Endodermal cell (in vitro differentiated cells): ENCODE data around the gene PTPN5. TPM values are rescaled to one million over a fixed set of nuclear protein-coding genes. Genes with fewer than 3 reads are reported as not detected.
A peak's percentile ranks its signal among the peaks of the same experiment; 100 is the strongest.

ENCODE experiments used
- DNase-seq: peaks from one replicate; pipeline ENCODE4 v3.0.0-alpha.2; 2017
- H3K27ac ChIP-seq: 2 replicates; pipeline ENCODE4 v1.5.1; 2013; ENCODE audit warnings: mild to moderate bottlenecking, low read depth, low read length, moderate library complexity
- H3K27me3 ChIP-seq: 2 replicates; pipeline ENCODE4 v1.6.1; 2013; ENCODE audit warnings: mild to moderate bottlenecking, low read length, moderate library complexity; ENCODE audit not compliant: insufficient read depth, control insufficient read depth, poor library complexity, severe bottlenecking
- H3K36me3 ChIP-seq: 2 replicates; pipeline ENCODE4 v1.7.0; 2013; ENCODE audit warnings: mild to moderate bottlenecking, low read length, moderate library complexity; ENCODE audit not compliant: control insufficient read depth, insufficient read depth
- H3K4me1 ChIP-seq: one replicate; pipeline ENCODE4 v1.7.0; 2013; ENCODE audit warnings: low read length; ENCODE audit not compliant: control insufficient read depth, insufficient read depth
- H3K4me3 ChIP-seq: 2 replicates; pipeline ENCODE4 v1.5.1; 2013; ENCODE audit warnings: mild to moderate bottlenecking, low read length, moderate library complexity
- H3K9ac ChIP-seq: 2 replicates; pipeline ENCODE4 v1.6.1; 2013; ENCODE audit warnings: mild to moderate bottlenecking, low read length, moderate library complexity; ENCODE audit not compliant: poor library complexity, severe bottlenecking; ENCODE audit errors: extremely low read depth
- H3K9me3 ChIP-seq: 2 replicates; pipeline ENCODE4 v1.6.1; 2013; ENCODE audit warnings: mild to moderate bottlenecking, low read length, moderate library complexity; ENCODE audit not compliant: control insufficient read depth
- H3K27ac Mint-ChIP-seq: 2 replicates; pipeline ENCODE4 v1.8.0; 2020; ENCODE audit warnings: mixed read lengths
- H3K27me3 Mint-ChIP-seq: 2 replicates; pipeline ENCODE4 v1.8.0; 2021; ENCODE audit warnings: mild to moderate bottlenecking, mixed read lengths; ENCODE audit not compliant: insufficient read depth
- H3K36me3 Mint-ChIP-seq: 2 replicates; pipeline ENCODE4 v1.8.0; 2020; ENCODE audit warnings: low read depth, mixed read lengths
- H3K4me1 Mint-ChIP-seq: 2 replicates; pipeline ENCODE4 v1.8.0; 2020; ENCODE audit warnings: mixed read lengths
- H3K4me3 Mint-ChIP-seq: 2 replicates; pipeline ENCODE4 v1.8.0; 2020; ENCODE audit warnings: mild to moderate bottlenecking, moderate library complexity, mixed read lengths
- H3K9me3 Mint-ChIP-seq: 2 replicates; pipeline ENCODE4 v1.8.0; 2020; ENCODE audit warnings: mild to moderate bottlenecking, mixed read lengths
- WGBS, 2 experiments: methylation state at CpG; one replicate each; pipeline versions ENCODE4 v1.1.5 to v1.1.7; 2013; ENCODE audit warnings: missing lambda C conversion rate in 2 of 2, mixed read lengths in 1 of 2; ENCODE audit not compliant: insufficient coverage in 1 of 2, insufficient read length in 1 of 2; 5-methylcytosine and 5-hydroxymethylcytosine counted together
- total RNA-seq, 2 donors: library from RNA; stranded (reverse); fragmentation: NEBNext Ultra II Directional in 1 of 2; extraction: Animal tissue kit (Norgen Biotek cat#: 25700) in 1 of 2; gene quantifications; 2 replicates in 1 of 2; 3 replicates in 1 of 2; pipeline ENCODE4 v1.2.1, GENCODE V29; 2021
- TF ChIP-seq, protein P1 (sequence below): fragments of 200-600 bp; sonication (generic); conservative IDR thresholded peaks from 2 replicates; pipeline ENCODE4 v1.5.0; 2021; ENCODE audit warnings: antibody characterized with exemption, mild to moderate bottlenecking

The PTPN5 gene
- total RNA-seq, 2 donors from 2014 or later = 27.6 to 51.0 TPM

GRCh38 chr11:18752502-18752901 is 39.1 kb downstream of the PTPN5 start:
- Histone ChIP-seq H3K4me1 (no peaks in the 10 kb centered on the region), H3K27me3 (no peaks in the 10 kb centered on the region), H3K9me3 (no peaks in the 10 kb centered on the region), H3K4me3 (no peak overlapping the region), H3K36me3 (no peaks in the 10 kb centered on the region), H3K27ac (no peak overlapping the region), H3K9ac (no peak overlapping the region)
- DNase-seq = no peak
- 64 to 71% methylated on average over 3 of the region's 3 CpGs for WGBS, 2 experiments
- Mint-ChIP-seq H3K27me3 (no peaks in the 10 kb centered on the region), H3K27ac (no peak overlapping the region), H3K9me3 (no peaks in the 10 kb centered on the region), H3K4me1 (peaks cover 1% of the 10 kb centered on the region), H3K4me3 (no peak overlapping the region), H3K36me3 (no peaks in the 10 kb centered on the region)
- TF ChIP-seq, protein P1, sequence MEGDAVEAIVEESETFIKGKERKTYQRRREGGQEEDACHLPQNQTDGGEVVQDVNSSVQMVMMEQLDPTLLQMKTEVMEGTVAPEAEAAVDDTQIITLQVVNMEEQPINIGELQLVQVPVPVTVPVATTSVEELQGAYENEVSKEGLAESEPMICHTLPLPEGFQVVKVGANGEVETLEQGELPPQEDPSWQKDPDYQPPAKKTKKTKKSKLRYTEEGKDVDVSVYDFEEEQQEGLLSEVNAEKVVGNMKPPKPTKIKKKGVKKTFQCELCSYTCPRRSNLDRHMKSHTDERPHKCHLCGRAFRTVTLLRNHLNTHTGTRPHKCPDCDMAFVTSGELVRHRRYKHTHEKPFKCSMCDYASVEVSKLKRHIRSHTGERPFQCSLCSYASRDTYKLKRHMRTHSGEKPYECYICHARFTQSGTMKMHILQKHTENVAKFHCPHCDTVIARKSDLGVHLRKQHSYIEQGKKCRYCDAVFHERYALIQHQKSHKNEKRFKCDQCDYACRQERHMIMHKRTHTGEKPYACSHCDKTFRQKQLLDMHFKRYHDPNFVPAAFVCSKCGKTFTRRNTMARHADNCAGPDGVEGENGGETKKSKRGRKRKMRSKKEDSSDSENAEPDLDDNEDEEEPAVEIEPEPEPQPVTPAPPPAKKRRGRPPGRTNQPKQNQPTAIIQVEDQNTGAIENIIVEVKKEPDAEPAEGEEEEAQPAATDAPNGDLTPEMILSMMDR = no peak

- Mint-ChIP-seq H3K4me1 (peaks cover 1% of the 10 kb centered on the region), H3K27me3 (no peaks in the 10 kb centered on the region), H3K36me3 (no peaks in the 10 kb centered on the region), H3K27ac (no peak overlapping the region), H3K9me3 (no peaks in the 10 kb centered on the region), H3K4me3 (no peak overlapping the region)
- H3K4me3 ChIP-seq = no peak overlapping the region
- no peak for DNase-seq
- no peak overlapping the region for H3K9ac ChIP-seq
- no peaks in the 10 kb centered on the region for H3K4me1 ChIP-seq
- WGBS, 2 experiments = 93 to 95% methylated on average over 2 to 3 of the region's 3 CpGs
- no peaks in the 10 kb centered on the region for H3K9me3 ChIP-seq
- no peaks in the 10 kb centered on the region for H3K36me3 ChIP-seq
- no peaks in the 10 kb centered on the region for H3K27me3 ChIP-seq
- TF ChIP-seq, protein P1 = no peak
- no peak overlapping the region for H3K27ac ChIP-seq
Observed at GRCh38 chr11:18750944-18751343, 40.7 kb downstream of the PTPN5 start.

DNA sequence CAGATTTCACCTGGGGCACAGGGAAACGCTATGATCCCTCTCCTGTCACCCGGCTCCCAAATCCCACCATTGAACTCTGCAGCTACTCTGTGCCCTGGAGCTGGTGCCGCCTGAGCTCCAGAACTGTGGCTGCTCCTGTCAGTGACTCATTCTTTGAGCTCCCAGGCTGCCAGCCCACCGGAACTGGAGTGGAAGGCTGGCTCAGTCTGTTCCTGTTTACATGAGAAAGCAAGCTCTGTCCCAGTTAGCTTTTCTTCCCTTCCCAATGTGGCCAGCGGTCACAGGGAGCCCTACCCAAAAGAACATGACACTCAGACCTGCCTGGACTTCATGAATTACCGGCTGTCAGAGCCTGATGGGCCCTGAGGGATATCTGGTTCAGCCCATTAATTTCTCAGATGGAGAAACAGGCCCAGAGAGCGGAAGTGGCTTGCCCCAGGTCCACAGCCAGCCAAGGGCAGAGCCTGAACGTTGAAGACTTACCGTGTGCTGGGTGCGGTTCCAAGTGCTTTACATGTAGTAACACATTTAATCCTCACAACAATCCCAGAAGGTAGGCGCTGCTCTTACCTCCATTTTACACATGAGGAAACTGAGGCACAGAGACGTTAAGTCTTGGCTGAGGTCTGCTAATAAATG is 41.8 kb downstream of the PTPN5 start:
- Mint-ChIP-seq H3K27ac (no peak overlapping the region), H3K4me3 (no peak overlapping the region), H3K36me3 (no peaks in the 10 kb centered on the region), H3K9me3 (no peaks in the 10 kb centered on the region), H3K4me1 (peaks cover 1% of the 10 kb centered on the region), H3K27me3 (no peaks in the 10 kb centered on the region)
- 66 to 74% methylated on average over 10 to 12 of the region's 12 CpGs for WGBS, 2 experiments
- no peak overlapping the region for H3K9ac ChIP-seq
- H3K4me1 ChIP-seq = no peaks in the 10 kb centered on the region
- DNase-seq = peak; percentile 85
- H3K27ac ChIP-seq = no peak overlapping the region
- H3K27me3 ChIP-seq = no peaks in the 10 kb centered on the region
- H3K9me3 ChIP-seq = no peaks in the 10 kb centered on the region
- no peaks in the 10 kb centered on the region for H3K36me3 ChIP-seq
- TF ChIP-seq, protein P1 = no peak
- H3K4me3 ChIP-seq = no peak overlapping the region
